ENCODE data around the gene SHC2. TPM values are rescaled to one million over a fixed set of nuclear protein-coding genes. Genes with fewer than 3 reads are reported as not detected.

The SHC2 gene
- total and polyA plus RNA-seq, 12 donors: 1.2 to 196 (median 41.1) TPM

GRCh38 chr19:410243-410781 lies 50.5 kb downstream of the SHC2 start:
- Histone ChIP-seq H3K4me3 (no peak overlapping the region), H3K27ac (no peak overlapping the region), H3K4me1 (replicated peaks in 1 of 2) (peaks cover 9 to 15% of the 10 kb centered on the region in 2 donors), H3K9me3 (replicated peaks in 1 of 3) (no peaks in the 10 kb centered on the region), H3K27me3 (peaks cover 43% of the 10 kb centered on the region), H3K36me3 (replicated peaks in 1 of 2) (no peaks in the 10 kb centered on the region)
- 25 to 68% (median 60%) methylated on average over 9 to 21 of the region's 21 CpGs for WGBS, 4 donors
- TF ChIP-seq POLR2A (IDR thresholded peaks at IDR 0.05): no peak
- TF ChIP-seq, protein P1, sequence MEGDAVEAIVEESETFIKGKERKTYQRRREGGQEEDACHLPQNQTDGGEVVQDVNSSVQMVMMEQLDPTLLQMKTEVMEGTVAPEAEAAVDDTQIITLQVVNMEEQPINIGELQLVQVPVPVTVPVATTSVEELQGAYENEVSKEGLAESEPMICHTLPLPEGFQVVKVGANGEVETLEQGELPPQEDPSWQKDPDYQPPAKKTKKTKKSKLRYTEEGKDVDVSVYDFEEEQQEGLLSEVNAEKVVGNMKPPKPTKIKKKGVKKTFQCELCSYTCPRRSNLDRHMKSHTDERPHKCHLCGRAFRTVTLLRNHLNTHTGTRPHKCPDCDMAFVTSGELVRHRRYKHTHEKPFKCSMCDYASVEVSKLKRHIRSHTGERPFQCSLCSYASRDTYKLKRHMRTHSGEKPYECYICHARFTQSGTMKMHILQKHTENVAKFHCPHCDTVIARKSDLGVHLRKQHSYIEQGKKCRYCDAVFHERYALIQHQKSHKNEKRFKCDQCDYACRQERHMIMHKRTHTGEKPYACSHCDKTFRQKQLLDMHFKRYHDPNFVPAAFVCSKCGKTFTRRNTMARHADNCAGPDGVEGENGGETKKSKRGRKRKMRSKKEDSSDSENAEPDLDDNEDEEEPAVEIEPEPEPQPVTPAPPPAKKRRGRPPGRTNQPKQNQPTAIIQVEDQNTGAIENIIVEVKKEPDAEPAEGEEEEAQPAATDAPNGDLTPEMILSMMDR (IDR thresholded peaks at IDR 0.05): no peak
- intact Hi-C loops (cut with DNase I): no loop called here
- no peak for DNase-seq

- 3 to 9% (median 8%) methylated on average over 17 to 23 of the region's 23 CpGs for WGBS, 4 donors
- Histone ChIP-seq H3K4me3 (peak overlapping the region in 1 of 4 donors; percentile 55), H3K27ac (no peak overlapping the region), H3K27me3 (peaks cover 43% of the 10 kb centered on the region), H3K9me3 (replicated peaks in 1 of 3) (no peaks in the 10 kb centered on the region), H3K4me1 (replicated peaks in 1 of 2) (peaks cover 9 to 15% of the 10 kb centered on the region in 2 donors), H3K36me3 (replicated peaks in 1 of 2) (no peaks in the 10 kb centered on the region)
- TF ChIP-seq POLR2A (IDR thresholded peaks at IDR 0.05): no peak
- DNase-seq: no peak
- intact Hi-C loops (cut with DNase I): no loop called here
Measured at GRCh38 chr19:409516-410242, 51.2 kb downstream of the SHC2 start.

DNA sequence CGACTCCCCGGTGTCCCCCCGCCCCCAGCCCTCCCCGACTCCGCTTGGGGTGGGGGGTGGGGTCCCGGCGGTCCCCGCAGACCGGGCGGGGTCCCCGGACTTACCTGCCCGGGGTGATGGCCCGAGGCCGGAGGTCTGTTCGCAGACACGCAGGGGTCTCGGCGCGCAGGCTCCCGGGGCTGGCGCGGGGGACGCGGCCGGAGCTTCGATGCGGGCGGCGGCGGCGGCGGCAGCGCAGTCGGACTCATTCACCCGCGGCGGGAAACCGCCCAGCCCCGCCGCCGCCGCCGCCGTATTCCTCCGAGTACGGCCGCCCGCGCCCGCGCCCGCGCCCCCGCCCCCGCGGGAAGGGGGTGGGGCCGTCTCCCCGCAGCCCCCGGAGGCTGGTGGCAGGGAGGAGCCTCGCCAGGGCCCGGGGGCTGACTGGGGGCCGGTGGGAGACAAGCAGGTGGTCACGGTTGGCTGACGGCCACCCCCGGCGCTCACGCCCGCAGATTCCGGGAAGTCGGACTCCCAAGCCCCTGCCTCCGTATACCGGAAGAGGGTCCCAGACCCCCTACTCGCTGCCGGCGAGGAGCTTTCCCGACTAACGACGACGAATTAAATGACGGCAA lies 51.8 kb downstream of the SHC2 start, which contains the start of gene C2CD4C:
Gene C2CD4C (minus strand): TSS at position 246 of the 614 bp plus-strand sequence. CDS start 786 bp downstream, outside the sequence.
- intact Hi-C loops (cut with DNase I): no loop called here
- H3K9me3 ChIP-seq (replicated peaks in 1 of 3): no peaks in the 10 kb centered on the region
- peaks cover 43% of the 10 kb centered on the region for H3K27me3 ChIP-seq
- no peaks in the 10 kb centered on the region for H3K36me3 ChIP-seq (replicated peaks in 1 of 2)
- WGBS, 4 donors: 1% methylated on average over 18 to 80 of the region's 80 CpGs; no CpG with 5 or more reads in 1 of the 4 donors
- TF ChIP-seq, protein P1 (IDR thresholded peaks at IDR 0.05): no peak
- TF ChIP-seq POLR2A (IDR thresholded peaks at IDR 0.05): no peak
- no peak within 1 kb of the TSS for H3K27ac ChIP-seq
- H3K4me1 ChIP-seq (replicated peaks in 1 of 2): peaks cover 9 to 15% of the 10 kb centered on the region in 2 donors
- peak in 1 of 7 donors; percentile 27 for DNase-seq
- H3K4me3 ChIP-seq: peak within 1 kb of the TSS in 1 of 4 donors; percentile 55

- peak overlapping the region in 1 of 4 donors; percentile 55 for H3K4me3 ChIP-seq
- peaks cover 9 to 15% of the 10 kb centered on the region in 2 donors for H3K4me1 ChIP-seq (replicated peaks in 1 of 2)
- 0 to 3% (median 2%) methylated on average over 3 to 29 of the region's 30 CpGs for WGBS, 4 donors
- H3K9me3 ChIP-seq (replicated peaks in 1 of 3): no peaks in the 10 kb centered on the region
- no peak for TF ChIP-seq POLR2A (IDR thresholded peaks at IDR 0.05)
- TF ChIP-seq, protein P1 (IDR thresholded peaks at IDR 0.05): no peak
- intact Hi-C loops (cut with DNase I): no loop called here
- H3K36me3 ChIP-seq (replicated peaks in 1 of 2): no peaks in the 10 kb centered on the region
- peak in 1 of 7 donors; percentile 19 for DNase-seq
- H3K27me3 ChIP-seq: peaks cover 43% of the 10 kb centered on the region
- no peak overlapping the region for H3K27ac ChIP-seq
Measured at GRCh38 chr19:408441-408901, 52.4 kb downstream of the SHC2 start.

Data from adrenal gland (tissue), 12 donors.